Endothelial cell of umbilical vein (primary cell): Measurements from ENCODE around the gene FBXO9. TPM values are rescaled to one million over a fixed set of nuclear protein-coding genes. Genes with fewer than 3 reads are reported as not detected.

ENCODE experiments used
- BruUV-seq: library from RNA; stranded (reverse); fragments of 400-500 nt; replicated peaks from 2 replicates; lab custom pipeline; 2021; lab: Mats Ljungman, UMichigan
- CTCF ChIA-PET: fragments of 300-600, 350-600 bp; sonication (Branson Sonifier 250); formaldehyde crosslinking; loops from one replicate; lab custom pipeline; 2021; ENCODE audit warnings: antibody characterized with exemption, inconsistent platforms; lab: Charles Lee
- POLR2A ChIA-PET: fragments of 300-600, 350-600 bp; sonication (Branson Sonifier 250); formaldehyde crosslinking; loops from one replicate; lab custom pipeline; 2021; ENCODE audit warnings: antibody characterized with exemption, inconsistent platforms; lab: Charles Lee
- DNase-seq: peaks from one replicate; pipeline ENCODE4 v3.0.0-alpha.2; 2011; ENCODE audit warnings: low read depth, low spot score
- FAIRE-seq: peaks from 2 replicates; lab custom pipeline; 2011; peaks lifted over from hg19 to GRCh38; lab: Jason Lieb, UNC
- H2AFZ ChIP-seq: 2 replicates; pipeline ENCODE4 v1.6.0; 2012; ENCODE audit warnings: low read depth, low read length, control low read depth, inconsistent platforms
- H3K27ac ChIP-seq: 2 replicates; pipeline ENCODE4 v1.5.1; 2011; ENCODE audit warnings: low read depth, mild to moderate bottlenecking, control low read depth, low read length, moderate library complexity; ENCODE audit not compliant: insufficient read depth
- H3K27me3 ChIP-seq, 2 experiments: 2 replicates each; pipeline versions ENCODE4 v1.6.0 to v1.6.1; 2011; ENCODE audit warnings: low read length in 2 of 2, mixed read lengths in 1 of 2; ENCODE audit not compliant: control insufficient read depth in 2 of 2, insufficient read depth in 2 of 2
- H3K36me3 ChIP-seq, 2 experiments: 2 replicates in 1 of 2; 3 replicates in 1 of 2; pipeline ENCODE4 v1.5.1; 2011; ENCODE audit warnings: low read length in 2 of 2, mild to moderate bottlenecking in 1 of 2, moderate library complexity in 1 of 2; ENCODE audit not compliant: control insufficient read depth in 2 of 2, insufficient read depth in 2 of 2; ENCODE audit errors: extremely low read depth in 1 of 2
- H3K4me1 ChIP-seq: 3 replicates; pipeline ENCODE4 v1.5.1; 2011; ENCODE audit warnings: mild to moderate bottlenecking, low read length; ENCODE audit not compliant: control insufficient read depth, insufficient read depth; ENCODE audit errors: extremely low read depth
- H3K4me2 ChIP-seq: 2 replicates; pipeline ENCODE4 v1.6.1; 2011; ENCODE audit warnings: low read length, control low read depth, mixed read lengths; ENCODE audit not compliant: insufficient read depth
- H3K4me3 ChIP-seq, 3 experiments: fragments of 200-600 bp in 1 of 3; sonication (generic), shearing (Covaris generic) in 1 of 3; replicated peaks in 1 of 3; 2 replicates each; pipeline ENCODE4 v1.5.1; 2011 to 2016; ENCODE audit warnings: control low read depth in 3 of 3, low read length in 3 of 3, mild to moderate bottlenecking in 2 of 3, inconsistent platforms in 1 of 3, low read depth in 1 of 3, moderate library complexity in 1 of 3; ENCODE audit not compliant: insufficient read depth in 1 of 3
- H3K79me2 ChIP-seq: 2 replicates; pipeline ENCODE4 v1.6.0; 2012; ENCODE audit warnings: low read length, inconsistent platforms; ENCODE audit not compliant: control insufficient read depth, insufficient read depth
- H3K9ac ChIP-seq: replicated peaks from 2 replicates; pipeline ENCODE3; 2011; ENCODE audit warnings: low read length, control low read depth; ENCODE audit not compliant: insufficient read depth; ENCODE audit errors: extremely low read depth
- H3K9me1 ChIP-seq: replicated peaks from 3 replicates; pipeline ENCODE4 v1.6.0; 2011; ENCODE audit warnings: mild to moderate bottlenecking, low read length; ENCODE audit not compliant: control insufficient read depth, insufficient read depth; ENCODE audit errors: extremely low read depth
- H3K9me3 ChIP-seq: replicated peaks from 2 replicates; pipeline ENCODE4 v1.5.1; 2012; ENCODE audit warnings: low read length, inconsistent platforms; ENCODE audit not compliant: control insufficient read depth, insufficient read depth
- H4K20me1 ChIP-seq: replicated peaks from 2 replicates; pipeline ENCODE3; 2011; ENCODE audit warnings: mild to moderate bottlenecking, low read length; ENCODE audit not compliant: control insufficient read depth, insufficient read depth; ENCODE audit errors: extremely low read depth
- EZH2 ChIP-seq: IDR thresholded peaks from 2 replicates; pipeline ENCODE4 v1.6.1; 2012; ENCODE audit warnings: borderline replicate concordance, low read depth, mild to moderate bottlenecking, moderate library complexity, low read length, inconsistent platforms; ENCODE audit not compliant: severe bottlenecking
- FOS ChIP-seq: IDR thresholded peaks from 2 replicates; pipeline ENCODE4 v1.6.1; 2011; ENCODE audit warnings: mild to moderate bottlenecking, low read length, moderate library complexity, borderline replicate concordance; ENCODE audit not compliant: insufficient read depth
- GATA2 ChIP-seq: IDR thresholded peaks from 2 replicates; pipeline ENCODE4 v1.7.0; 2011; ENCODE audit warnings: low read depth, mild to moderate bottlenecking, moderate library complexity, mixed read lengths, low read length; ENCODE audit not compliant: insufficient read length, insufficient read depth
- JUN ChIP-seq: IDR thresholded peaks from 2 replicates; pipeline ENCODE4 v1.6.1; 2011; ENCODE audit warnings: borderline replicate concordance, low read depth; ENCODE audit not compliant: insufficient read length, insufficient read depth
- MYC ChIP-seq: IDR thresholded peaks from one replicate; pipeline ENCODE4 v1.6.1; 2011; ENCODE audit warnings: mild to moderate bottlenecking, low read depth, low read length
- POLR2A ChIP-seq: IDR thresholded peaks from 2 replicates; pipeline ENCODE4 v1.6.1; 2012; ENCODE audit warnings: low read depth, mild to moderate bottlenecking, control low read depth, low read length
- POLR2AphosphoS5 ChIP-seq: IDR thresholded peaks from 2 replicates; pipeline ENCODE4 v1.6.1; 2012; ENCODE audit warnings: low read depth, mild to moderate bottlenecking, control low read depth, low read length, moderate library complexity; ENCODE audit not compliant: insufficient read depth
- dilution Hi-C: fragments of 300-500 bp; cut with MboI; formaldehyde crosslinking; loops from one replicate; pipeline ENCODE4 v1.15.0; 2019; ENCODE audit warnings: low sequenced_read_pairs; ENCODE audit not compliant: extremely low pct_ligation_motif_present
- intact Hi-C: fragments of 100-400 bp; cut with micrococcal nuclease; formaldehyde crosslinking; loops from one replicate; pipeline ENCODE4 v1.10.0; 2022
- polyA plus RNA-seq, 4 experiments: library from polyadenylated mRNA; depleted of rRNA in 3 of 4; stranded (reverse) in 3 of 4; unstranded in 1 of 4; fragments of >200 nt; gene quantifications; 2 replicates each; pipeline versions ENCODE4 v1.2.1 to v1.2.3, GENCODE V29; 2011 to 2012; ENCODE audit warnings: missing spikeins in 1 of 4
- total RNA-seq: library from RNA; stranded (reverse); gene quantifications from 2 replicates; pipeline ENCODE4 v1.2.3, GENCODE V29; 2021
- TF ChIP-seq, protein P1 (sequence below), 2 donors: IDR thresholded peaks; 1 replicate in 1 of 2; 2 replicates in 1 of 2; pipeline ENCODE4 v1.5.1; 2011; ENCODE audit warnings: low read length in 2 of 2, mild to moderate bottlenecking in 2 of 2, moderate library complexity in 2 of 2, control low read depth in 1 of 2, inconsistent platforms in 1 of 2, low read depth in 1 of 2; ENCODE audit not compliant: insufficient read depth in 1 of 2; ENCODE audit errors: extremely low read depth in 1 of 2
- TF ChIP-seq, protein P2 (sequence below): IDR thresholded peaks from 2 replicates; pipeline ENCODE4 v1.6.1; 2011; ENCODE audit not compliant: insufficient read depth, insufficient read length

Gene FBXO9
- total and polyA plus RNA-seq, 2 donors (not counting 3 experiments of a cell fraction or from before 2014, with no cell fraction given): 48.1 to 58.9 TPM

DNA sequence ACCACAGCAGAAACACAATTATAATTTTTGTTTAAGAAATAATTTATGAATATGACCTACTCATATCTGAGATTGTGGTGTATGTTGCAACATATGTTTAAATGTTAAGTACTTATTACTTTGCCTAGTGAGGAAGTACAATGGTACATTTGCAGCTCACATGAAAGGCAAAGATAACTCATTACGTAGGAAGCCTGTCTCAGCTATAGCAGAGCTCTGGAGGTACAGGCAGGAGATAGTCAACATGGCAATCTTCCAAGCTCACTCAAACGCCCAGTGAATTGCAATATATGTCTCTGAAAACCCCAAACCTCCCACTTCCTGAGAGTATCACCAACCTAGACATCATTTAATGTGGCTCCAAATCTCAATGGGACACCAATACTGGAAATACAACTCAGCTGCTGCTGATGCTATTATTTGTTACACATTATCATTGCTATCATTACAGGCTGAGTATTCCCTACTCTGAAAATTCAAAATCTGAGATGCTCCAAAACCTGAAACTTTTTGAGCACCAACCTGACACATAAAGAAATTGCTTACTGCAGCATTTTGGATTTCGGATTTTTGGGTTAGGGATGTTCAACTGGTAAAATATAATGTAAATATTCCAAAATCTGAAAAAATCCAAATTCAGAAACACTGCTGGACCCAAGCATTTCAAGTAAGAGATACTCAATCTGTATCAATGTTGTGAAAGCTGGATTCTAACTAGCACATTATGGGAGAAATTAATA lies 45.0 kb upstream of the FBXO9 start:
- no peaks in the 10 kb centered on the region for H3K79me2 ChIP-seq
- no peak overlapping the region for H2AFZ ChIP-seq
- no peaks in the 10 kb centered on the region for H3K9me3 ChIP-seq
- no peaks in the 10 kb centered on the region for H4K20me1 ChIP-seq
- H3K36me3 ChIP-seq: peaks cover 2 to 10% of the 10 kb centered on the region in 2 experiments
- POLR2A ChIA-PET: no interaction called here
- no peaks in the 10 kb centered on the region for H3K27me3 ChIP-seq
- H3K27ac ChIP-seq: no peak overlapping the region
- H3K9ac ChIP-seq: no peak overlapping the region
- dilution Hi-C loops: no loop called here
- no peaks in the 10 kb centered on the region for H3K9me1 ChIP-seq
- intact Hi-C loops: no loop called here
- no peak overlapping the region for H3K4me3 ChIP-seq
- FAIRE-seq (no peak), DNase-seq (no peak)
- no peaks in the 10 kb centered on the region for H3K4me1 ChIP-seq
- H3K4me2 ChIP-seq: no peak overlapping the region
- BruUV-seq: no TSS peak
- TF ChIP-seq JUN (no peak), POLR2A (no peak), POLR2AphosphoS5 (no peak), GATA2 (no peak), FOS (no peak), MYC (no peak), EZH2 (no peak)
- TF ChIP-seq, protein P1, sequence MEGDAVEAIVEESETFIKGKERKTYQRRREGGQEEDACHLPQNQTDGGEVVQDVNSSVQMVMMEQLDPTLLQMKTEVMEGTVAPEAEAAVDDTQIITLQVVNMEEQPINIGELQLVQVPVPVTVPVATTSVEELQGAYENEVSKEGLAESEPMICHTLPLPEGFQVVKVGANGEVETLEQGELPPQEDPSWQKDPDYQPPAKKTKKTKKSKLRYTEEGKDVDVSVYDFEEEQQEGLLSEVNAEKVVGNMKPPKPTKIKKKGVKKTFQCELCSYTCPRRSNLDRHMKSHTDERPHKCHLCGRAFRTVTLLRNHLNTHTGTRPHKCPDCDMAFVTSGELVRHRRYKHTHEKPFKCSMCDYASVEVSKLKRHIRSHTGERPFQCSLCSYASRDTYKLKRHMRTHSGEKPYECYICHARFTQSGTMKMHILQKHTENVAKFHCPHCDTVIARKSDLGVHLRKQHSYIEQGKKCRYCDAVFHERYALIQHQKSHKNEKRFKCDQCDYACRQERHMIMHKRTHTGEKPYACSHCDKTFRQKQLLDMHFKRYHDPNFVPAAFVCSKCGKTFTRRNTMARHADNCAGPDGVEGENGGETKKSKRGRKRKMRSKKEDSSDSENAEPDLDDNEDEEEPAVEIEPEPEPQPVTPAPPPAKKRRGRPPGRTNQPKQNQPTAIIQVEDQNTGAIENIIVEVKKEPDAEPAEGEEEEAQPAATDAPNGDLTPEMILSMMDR (IDR thresholded peaks at IDR 0.05; ENCODE audit: extremely low read depth in 1 of 2, insufficient read depth in 1 of 2, low read depth in 1 of 2, low read length in 2 of 2): no peak
- TF ChIP-seq, protein P2, sequence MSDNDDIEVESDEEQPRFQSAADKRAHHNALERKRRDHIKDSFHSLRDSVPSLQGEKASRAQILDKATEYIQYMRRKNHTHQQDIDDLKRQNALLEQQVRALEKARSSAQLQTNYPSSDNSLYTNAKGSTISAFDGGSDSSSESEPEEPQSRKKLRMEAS: no peak
- CTCF ChIA-PET: interaction anchor here (1.2 kb wide), 1 partner anchor 13 kb away, joined by 3 read pairs; no protein-coding TSS in a partner anchor
